Measurements from ENCODE around the gene GDPD4. TPM values are rescaled to one million over a fixed set of nuclear protein-coding genes. Genes with fewer than 3 reads are reported as not detected.

GDPD4 gene
- total RNA-seq, 1 donor from 2014 or later: not detected

DNA sequence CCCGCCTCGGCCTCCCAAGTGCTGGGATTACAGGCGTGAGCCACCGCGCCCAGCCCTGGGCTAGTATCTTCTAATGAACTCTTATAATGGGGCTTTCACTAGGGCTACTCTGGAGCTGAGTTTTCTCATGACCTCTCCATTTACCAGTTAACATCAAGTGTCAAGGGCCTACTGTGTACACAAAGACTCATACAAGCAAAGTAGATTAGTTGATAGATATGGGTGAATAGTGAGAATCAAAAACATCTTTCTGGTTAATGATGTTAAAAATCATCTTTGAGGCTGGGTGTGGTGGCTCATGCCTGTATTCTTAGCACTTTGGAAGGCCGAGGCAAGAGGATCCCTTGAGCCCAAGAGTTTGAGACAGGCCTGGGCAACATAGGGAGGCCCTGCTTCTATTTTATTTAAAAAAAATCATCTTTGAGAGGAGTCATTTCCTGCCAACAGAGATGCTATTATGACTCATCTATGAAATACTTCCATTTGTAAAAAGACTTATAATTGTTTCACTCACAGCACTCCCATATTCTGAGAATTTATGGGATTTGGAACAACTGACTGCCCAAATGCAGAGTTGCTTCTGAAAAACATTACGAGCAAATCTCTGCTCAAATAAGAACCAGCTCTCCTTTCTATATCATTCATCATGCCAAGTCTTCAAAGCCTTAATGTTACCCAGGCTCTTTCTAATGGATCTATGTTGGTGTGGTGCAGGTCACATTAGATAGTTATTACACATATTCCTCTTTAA is 57.0 kb downstream of the GDPD4 start:
- DNase-seq (ENCODE audit: low spot score): no peak

GRCh38 chr11:77236901-77237300 is 64.6 kb downstream of the GDPD4 start:
- DNase-seq (ENCODE audit: low spot score): no peak

- DNase-seq (ENCODE audit: low spot score): no peak
These were observed 68.5 kb downstream of the GDPD4 start for GRCh38 chr11:77233011-77233410.

- DNase-seq (ENCODE audit: low spot score): no peak
These were observed 69.2 kb downstream of the GDPD4 start for GRCh38 chr11:77232242-77232641.

DNA sequence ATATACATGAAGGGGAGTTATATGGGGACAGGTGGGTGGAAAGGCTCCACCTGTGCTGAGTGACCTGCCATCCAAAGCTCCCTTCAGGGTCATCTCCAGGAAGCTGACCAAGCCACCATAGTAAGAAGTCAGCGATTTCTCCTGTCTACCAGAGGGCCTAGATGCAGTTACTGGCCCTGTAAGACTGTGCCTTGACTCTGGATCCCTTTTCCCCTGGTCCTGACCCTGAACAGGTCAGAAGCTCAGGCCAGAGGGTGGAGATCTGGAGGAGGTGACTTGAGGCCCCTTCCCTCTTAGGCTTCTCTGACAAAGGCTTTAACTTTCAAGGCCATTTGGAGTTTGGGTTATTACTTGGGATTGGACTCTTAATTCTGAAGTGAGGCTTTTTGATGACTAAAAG is 69.7 kb downstream of the GDPD4 start:
- DNase-seq (ENCODE audit: low spot score): no peak

- no peak for DNase-seq (ENCODE audit: low spot score)
These were observed 70.4 kb downstream of the GDPD4 start for GRCh38 chr11:77230878-77231605.

DNA sequence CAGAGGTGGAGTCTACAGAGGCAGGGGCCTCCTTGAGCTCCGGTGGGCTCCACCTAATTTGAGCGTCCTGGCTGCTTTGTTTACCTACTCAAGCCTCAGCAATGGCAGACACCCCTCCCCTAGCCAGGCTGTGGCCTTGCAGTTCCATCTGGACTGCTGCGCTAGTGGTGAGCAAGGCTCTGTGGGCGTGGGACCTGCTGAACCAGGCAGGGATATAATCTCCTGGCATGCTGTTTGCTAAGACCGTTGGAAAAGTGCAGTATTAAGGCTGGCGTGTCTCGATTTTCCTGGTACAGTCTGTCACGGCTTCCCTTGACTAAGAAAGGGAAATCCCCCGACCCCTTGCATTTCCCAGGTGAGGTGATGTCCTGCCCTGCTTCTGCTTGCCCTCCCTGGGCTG is 77.7 kb downstream of the GDPD4 start:
- peak; percentile 34 for DNase-seq (ENCODE audit: low spot score)

GRCh38 chr11:77217156-77217555 is 84.3 kb downstream of the GDPD4 start:
- no peak for DNase-seq (ENCODE audit: low spot score)

DNA sequence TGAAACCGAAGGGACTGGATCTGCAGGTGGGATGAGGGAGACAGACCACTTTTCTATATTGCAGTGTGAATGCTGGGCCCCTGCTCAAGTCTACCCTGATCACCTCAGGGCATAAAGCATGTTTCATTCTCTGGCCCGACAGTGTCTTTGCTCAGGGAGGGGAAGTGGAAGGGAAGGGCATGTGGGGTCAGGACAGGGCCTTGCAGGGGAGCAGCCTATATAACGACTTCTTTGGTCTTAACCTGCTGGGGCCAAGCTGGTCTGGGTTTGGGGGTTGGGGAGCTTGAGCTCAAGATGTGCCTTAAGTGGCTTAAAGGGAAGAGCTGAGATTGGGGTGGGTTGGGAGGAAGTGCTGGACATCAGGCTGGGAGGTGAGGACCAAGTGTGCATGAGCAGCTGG is 86.4 kb downstream of the GDPD4 start:
- no peak for DNase-seq (ENCODE audit: low spot score)

DNA sequence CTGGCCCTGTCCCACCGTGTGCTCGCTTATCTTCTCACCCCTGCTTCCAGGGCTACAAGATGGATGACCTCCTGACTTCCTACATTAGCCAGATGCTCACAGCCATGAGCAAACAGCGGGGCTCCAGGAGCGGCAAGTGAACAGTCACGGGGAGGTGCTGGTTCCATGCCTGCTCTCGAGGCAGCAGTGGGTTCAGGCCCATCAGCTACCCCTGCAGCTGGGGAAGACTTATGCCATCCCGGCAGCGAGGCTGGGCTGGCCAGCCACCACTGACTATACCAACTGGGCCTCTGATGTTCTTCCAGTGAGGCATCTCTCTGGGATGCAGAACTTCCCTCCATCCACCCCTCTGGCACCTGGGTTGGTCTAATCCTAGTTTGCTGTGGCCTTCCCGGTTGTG is 86.9 kb downstream of the GDPD4 start:
- no peak for DNase-seq (ENCODE audit: low spot score)

DNA sequence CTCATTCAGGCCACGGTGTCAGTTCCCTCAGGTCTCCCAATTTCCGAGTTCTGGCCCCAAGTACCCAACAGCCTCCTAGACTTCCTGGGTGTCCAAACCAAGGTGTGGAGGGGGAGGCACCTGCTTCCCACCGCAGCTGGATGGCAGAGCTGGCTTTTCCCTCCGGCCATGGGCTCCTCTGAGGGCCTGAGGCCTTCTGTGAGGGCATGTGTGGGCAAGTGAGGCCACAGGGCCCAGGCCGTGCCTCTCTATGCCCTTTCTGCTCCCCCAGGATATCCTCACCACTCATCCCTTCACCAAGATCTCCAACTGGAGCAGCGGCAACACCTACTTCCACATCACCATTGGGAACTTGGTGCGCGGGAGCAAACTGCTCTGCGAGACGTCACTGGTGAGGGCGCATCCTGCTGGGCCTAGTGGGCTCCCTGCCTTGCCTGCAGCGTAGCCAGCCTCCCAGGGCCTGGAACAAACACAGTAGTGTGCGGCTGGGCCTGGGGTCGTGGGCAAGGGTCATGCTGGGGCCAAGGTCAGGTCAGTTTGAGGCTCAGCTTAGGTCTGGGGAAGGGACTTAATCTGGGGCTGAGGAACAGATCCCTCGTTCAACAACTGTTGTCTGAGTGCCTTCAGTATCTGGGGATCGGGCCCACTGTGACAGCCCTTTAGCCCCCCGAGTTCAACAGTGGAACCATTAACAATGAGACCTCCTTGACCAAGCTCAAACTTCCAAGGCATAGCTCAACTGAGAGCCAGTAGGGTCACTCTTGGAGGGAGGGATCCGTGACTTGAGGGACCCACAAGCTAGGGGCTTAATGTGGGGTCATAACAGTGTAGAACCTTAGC is 87.7 kb downstream of the GDPD4 start:
- DNase-seq (ENCODE audit: low spot score): no peak

GRCh38 chr11:77213029-77213579 is 88.4 kb downstream of the GDPD4 start:
- DNase-seq (ENCODE audit: low spot score): no peak

DNA sequence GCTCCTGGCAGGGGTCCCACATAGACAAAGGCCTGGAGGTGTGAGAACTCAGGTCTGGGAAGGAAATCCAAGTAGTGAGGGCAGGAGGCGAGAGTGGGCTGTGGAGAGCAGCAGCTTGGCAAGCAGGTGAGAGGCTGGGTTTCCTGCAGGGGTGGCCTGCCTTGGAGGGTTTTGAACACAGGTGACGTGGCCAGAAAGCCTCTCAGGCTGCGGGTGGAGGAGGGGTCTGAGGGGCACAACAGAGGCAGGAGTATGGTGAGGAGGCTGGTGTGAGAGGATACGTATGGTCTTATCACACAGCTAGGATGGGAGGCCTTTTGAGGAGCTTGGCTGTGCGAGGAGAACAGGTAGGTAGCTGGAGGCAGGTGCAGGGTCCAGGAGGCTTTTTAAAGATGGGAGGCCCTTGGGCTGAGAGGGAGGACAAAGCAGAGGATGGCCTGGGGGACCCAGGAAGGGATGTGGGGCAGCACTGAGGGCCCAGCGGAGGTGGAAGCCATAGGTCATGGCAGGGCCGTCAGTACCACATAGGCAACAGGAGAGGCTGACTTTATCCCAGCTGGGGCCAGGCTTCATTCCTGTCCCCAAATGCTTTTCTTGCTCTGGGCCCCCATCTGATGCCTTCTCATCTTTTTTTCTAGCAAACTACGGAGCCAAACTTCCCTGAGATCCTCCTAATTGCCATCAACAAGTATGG is 89.0 kb downstream of the GDPD4 start:
- DNase-seq (ENCODE audit: low spot score): no peak

- no peak for DNase-seq (ENCODE audit: low spot score)
These were observed 89.8 kb downstream of the GDPD4 start for GRCh38 chr11:77211594-77212251.

DNA sequence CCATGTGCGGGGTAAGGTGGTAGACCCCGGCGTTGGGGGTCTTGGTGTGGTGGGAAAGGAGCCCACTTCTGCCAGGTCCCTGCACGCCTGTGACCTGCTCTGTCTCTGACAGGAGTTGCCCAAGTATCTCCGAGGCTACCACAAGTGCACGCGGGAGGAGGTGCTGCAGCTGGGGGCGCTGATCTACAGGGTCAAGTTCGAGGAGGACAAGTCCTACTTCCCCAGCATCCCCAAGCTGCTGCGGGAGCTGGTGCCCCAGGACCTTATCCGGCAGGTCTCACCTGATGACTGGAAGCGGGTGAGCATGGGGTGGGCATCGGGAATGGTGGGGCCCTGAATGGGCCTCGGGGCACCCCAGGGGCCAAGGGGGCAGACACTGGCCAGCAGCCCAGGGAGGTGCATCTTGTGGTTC is 90.4 kb downstream of the GDPD4 start:
- no peak for DNase-seq (ENCODE audit: low spot score)

DNA sequence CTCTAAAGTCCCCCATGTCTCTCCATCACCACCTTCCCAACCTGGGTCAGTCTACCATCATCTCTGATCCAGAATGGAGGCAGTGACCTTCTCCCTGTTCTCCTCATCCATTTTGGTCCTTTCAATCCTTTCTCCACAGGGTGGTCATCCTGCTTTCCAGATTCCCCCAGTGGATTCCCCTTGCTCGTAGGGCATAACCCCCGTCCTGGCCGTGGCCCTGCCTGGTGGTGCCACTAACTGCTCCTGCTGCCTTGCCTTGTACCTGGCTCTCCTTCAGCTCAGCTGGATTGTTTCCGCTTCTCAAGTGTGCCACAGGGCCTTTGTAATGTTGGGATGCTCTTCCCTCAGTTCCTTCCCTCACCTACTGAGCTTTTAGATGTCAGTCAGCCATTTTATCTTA is 91.8 kb downstream of the GDPD4 start:
- DNase-seq (ENCODE audit: low spot score): no peak

- no peak for DNase-seq (ENCODE audit: low spot score)
These were observed 93.0 kb downstream of the GDPD4 start for GRCh38 chr11:77208535-77208934.

DNA sequence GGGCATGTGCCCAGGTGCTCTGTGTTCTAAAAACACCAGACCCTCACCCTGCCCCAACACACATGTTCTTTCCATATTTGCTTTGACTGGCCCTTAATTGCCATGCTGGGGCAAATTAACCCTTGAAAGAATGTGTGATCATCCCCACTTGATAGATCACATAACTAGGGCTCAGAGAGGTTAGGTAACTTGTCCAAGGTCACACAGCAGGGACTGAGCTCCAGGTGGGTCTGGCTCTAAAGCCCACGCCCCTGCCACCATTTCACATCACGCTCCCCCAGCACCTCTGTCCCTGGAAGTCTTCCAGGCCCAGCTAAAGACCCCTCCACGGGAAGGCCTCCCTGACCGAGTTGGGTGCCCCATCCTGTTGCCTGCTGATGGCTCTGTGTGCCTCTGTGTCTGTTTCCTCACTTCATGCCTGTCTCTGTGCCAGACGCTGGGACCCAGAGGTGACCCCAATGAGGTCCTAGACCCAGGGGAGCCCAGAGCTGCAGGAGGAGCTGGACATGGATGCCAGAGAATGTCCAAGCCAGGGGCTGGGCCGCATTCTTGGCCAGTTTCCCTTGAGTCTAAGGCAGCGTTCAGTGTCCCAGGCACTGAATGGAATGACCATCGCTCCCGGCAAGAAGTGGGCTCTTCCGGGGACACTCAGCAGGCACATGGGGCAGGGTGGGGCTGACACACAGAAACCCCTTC is 93.7 kb downstream of the GDPD4 start:
- no peak for DNase-seq (ENCODE audit: low spot score)

- DNase-seq (ENCODE audit: low spot score): no peak
These were observed 94.4 kb downstream of the GDPD4 start for GRCh38 chr11:77207019-77207485.
